Heart left ventricle (tissue), 13 donors: ENCODE data around the gene AP2S1.

Experiments
- POLR2A ChIP-seq, 2 donors: fragments of 450-650 bp; IDR thresholded peaks; one replicate each; pipeline ENCODE4 v1.6.1; 2017; ENCODE audit warnings: antibody characterized with exemption in 2 of 2, mild to moderate bottlenecking in 2 of 2, moderate library complexity in 2 of 2
- TF ChIP-seq, protein P1 (sequence below), 12 donors: fragments of 200-600 bp; sonication (generic) in 4 of 12; IDR thresholded peaks; one replicate each; pipeline versions ENCODE4 v1.5.0 to v1.8.0; 2018 to 2022; ENCODE audit warnings: antibody characterized with exemption in 12 of 12, mild to moderate bottlenecking in 5 of 12
- donor health status: ischemic (EF 13 %, LVEDD 7.1; RV severe dilation, severe dysfunction).
- donor health status: DM: no; HTN: yes; CAD: no.
- donor health status: DM: no; HTN: no; CAD: no.
- donor health status: ischemic (EF 25% LVEDD 6.9; RV normal size, moderate dysfunction).
- donor health status: ischemic (EF 25% LVEDD 5.7; RV mildly dilated, moderate dysfunction).
- donor health status: ischemic (EF 35%, LVEDD 5.7; RV mildly dilated, moderate dysfunction).
- donor health status: nonischemic (EF 11% LVEDD 7.7; RV severe dilation, severe dysfunction).
- donor health status: DM: yes; HTN: yes; CAD: no.
- donor health status: PGD.
- donor health status: ischemic (EF 29% LVEDD 5.4; RV normal size, mild dysfunction).
- donor health status: nonischemic (EF 23%, LVEDD 6.1; RV moderate dilation, normal function).

DNA sequence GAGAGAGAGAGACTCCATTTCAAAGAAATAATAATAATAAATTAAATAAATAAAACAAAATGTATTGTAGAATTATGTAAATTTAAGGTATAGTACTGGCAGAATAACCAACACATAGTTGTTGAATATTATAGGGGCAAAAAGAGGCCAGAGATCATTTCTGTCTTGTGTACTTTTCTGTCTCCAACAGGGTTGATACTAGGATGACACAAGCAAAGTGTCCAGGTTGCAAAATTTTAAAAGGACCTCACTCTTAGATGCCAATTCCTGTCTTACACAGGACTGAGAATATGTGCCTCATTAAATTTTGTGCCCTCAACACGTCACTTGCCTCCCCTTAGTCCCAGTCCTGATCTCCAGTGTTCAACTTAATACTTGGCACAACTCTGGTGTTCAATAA, 2.2 kb upstream of the AP2S1 start:
- TF ChIP-seq, protein P1, sequence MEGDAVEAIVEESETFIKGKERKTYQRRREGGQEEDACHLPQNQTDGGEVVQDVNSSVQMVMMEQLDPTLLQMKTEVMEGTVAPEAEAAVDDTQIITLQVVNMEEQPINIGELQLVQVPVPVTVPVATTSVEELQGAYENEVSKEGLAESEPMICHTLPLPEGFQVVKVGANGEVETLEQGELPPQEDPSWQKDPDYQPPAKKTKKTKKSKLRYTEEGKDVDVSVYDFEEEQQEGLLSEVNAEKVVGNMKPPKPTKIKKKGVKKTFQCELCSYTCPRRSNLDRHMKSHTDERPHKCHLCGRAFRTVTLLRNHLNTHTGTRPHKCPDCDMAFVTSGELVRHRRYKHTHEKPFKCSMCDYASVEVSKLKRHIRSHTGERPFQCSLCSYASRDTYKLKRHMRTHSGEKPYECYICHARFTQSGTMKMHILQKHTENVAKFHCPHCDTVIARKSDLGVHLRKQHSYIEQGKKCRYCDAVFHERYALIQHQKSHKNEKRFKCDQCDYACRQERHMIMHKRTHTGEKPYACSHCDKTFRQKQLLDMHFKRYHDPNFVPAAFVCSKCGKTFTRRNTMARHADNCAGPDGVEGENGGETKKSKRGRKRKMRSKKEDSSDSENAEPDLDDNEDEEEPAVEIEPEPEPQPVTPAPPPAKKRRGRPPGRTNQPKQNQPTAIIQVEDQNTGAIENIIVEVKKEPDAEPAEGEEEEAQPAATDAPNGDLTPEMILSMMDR (IDR thresholded peaks at IDR 0.05) = no peak
- no peak for TF ChIP-seq POLR2A (IDR thresholded peaks at IDR 0.05)
